HL-60/S4 treated with retinoic acid at 250 ng/mL for 4 days and 3 days (cell line): Measurements from ENCODE around the gene BTN3A1.
"Not testable (repeated sequence)": the region's sequence is repeated elsewhere in the genome, so short reads cannot be mapped to it uniquely, and the experiment has no call there.

ENCODE experiments used
- in situ Hi-C: fragments of 300-500 bp; cut with MboI; formaldehyde crosslinking; loops from 2 replicates; pipeline ENCODE4 v1.7.0; 2022; ENCODE audit warnings: low sequenced_read_pairs

The BTN3A1 gene

DNA sequence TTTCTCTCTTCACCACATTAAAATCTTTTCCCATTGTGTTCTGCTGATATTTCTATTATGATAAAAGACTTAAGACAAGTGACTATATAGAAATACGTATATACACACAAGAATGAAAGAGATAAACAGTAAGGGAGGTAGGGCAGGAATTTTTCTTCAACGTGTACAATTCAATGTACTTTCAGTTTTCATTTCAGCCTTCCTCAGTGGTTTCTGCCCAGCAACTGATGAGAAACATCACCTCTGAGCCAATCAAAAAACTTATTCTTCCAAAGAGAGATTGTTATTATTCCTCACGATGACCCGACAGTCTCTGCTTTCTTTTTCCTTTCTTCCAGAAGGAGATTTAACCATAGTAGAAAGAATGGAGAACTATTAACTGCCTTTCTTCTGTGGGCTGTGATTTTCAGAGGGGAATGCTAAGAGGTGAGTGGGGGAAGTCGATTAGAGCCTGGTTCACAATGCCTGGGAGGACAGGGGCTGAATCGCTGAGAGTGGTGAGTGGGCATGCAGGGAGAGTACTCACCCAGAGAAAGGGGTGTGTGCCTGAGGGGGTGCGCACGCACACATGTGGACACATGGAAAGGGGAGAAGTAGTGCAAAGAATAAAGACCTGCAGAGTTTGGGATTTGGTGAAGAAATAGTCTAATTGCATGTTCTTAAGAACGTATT lies at the start of gene BTN3A1:
Gene BTN3A1 (plus strand): TSS at position 289 of the 672 bp plus-strand sequence. CDS start 3,289 bp downstream, outside the sequence.
- in situ Hi-C loops, result no loop called here

DNA sequence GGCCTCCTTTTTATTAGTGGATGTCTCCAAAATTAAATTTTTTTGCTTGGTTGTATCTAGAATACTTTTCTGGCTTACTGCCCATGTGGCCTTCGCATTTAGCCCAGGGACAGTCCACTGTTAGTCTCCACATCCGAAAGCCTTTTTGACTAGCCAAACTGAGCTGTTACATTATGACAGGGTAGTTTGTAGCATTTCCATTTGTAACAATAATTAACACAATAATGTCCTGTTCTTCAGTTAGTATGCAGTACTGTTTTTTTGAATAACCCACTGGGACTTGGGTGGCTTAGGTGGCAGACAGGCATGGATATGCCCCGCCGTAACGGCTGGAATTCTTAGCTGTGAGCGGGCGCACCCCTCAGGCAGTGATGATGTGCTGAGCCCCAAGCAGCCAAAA lies 49.8 kb upstream of the BTN3A1 start:
- in situ Hi-C loops, result no loop called here

DNA sequence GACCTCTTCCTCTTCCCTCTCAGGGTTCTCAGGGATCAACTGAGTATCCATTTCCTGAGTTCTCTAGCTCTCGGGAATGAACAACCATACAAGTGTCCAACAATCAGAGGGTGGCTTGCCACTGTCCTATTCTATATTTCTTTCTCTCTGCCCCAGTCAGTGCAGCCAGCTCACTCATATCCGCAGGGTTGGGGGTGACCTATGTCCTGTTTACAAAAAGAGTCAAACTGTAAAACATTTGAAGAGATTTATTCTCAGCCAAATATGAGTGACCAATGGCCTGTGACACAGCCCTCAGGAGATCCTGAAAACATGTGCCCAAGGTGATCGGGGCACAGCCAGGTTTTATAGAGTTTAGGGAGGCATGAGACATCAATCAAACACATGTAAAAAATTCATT lies 47.9 kb upstream of the BTN3A1 start:
- in situ Hi-C loops, result no loop called here

DNA sequence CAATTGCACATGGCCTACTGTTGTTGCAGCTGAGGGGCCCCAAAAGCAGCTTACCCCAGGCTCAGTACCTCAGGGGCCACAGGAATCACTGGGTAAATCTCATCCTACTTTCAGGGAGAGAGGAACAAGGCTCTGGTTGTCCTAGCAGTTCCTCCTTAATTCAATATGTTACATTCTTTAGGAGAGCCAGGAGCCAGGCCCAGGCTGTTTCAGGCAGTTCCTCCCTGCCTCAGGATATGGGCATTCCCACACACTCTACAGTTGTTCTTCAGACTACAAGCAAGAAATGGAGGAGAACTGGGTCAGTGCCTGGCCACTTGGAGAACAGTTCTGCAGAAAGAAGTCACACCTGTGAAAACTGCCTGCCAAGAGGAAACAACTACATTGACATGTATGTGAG lies 46.7 kb upstream of the BTN3A1 start:
- in situ Hi-C loops, result no loop called here

DNA sequence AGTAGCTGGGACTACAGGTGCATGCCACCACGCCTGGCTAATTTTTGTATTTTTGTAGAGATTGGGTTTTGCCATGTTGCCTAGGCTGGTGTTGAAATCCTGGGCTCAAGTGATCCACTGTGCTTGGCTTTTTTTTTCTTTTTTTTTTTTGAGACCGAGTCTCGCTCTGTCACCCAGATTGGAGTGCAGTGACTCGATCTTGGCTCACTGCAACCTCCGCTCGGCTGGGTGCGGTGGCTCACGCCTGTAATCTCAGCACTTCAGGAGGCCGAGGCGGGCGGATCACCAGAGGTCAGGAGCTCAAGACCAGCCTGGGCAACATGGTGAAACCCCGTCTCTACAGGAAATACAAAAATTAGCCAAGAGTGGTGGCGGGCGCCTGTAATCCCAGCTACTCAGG lies 44.5 kb upstream of the BTN3A1 start:
- in situ Hi-C loops, result not testable (repeated sequence)

DNA sequence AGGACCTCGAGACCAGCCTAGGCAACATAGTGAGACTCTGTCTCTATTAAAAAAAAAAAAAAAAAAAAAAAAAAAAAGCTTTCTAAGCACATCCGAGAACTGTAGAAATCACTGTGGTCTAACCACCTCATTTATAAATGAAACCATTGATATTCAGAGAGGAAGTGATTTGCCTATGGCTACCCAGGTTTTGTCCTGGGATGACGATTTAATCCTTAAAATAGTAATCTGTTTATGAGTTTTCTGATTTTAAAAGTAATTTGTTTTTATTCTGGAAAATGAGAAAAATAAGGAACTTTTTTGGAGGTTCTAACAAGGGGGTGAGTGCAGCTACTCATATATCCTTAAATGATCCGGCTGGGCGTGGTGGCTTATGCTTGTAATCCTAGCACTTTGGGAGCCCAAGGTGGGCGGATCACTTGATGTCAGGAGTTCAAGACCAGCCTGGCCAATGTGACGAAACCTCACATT lies 43.5 kb upstream of the BTN3A1 start:
- in situ Hi-C loops, result no loop called here

DNA sequence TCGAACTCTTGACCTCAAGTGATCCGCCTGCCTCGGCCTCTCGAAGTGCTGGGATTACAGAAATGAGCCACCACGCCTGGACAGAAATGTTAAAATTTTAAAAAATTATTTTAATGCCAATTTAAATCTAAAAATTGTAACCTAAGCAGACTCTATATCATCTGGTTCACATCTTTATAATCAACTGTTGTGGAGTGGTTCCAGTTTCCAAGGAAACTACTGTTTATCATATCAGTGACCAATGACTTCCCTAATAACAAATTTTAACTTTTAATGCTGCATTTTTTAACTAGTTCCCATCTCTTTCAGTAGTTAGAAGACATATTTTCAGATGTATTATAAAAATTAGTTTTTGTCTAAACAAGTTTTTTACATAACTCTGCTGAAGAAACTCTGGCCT lies 42.3 kb upstream of the BTN3A1 start:
- in situ Hi-C loops, result no loop called here

DNA sequence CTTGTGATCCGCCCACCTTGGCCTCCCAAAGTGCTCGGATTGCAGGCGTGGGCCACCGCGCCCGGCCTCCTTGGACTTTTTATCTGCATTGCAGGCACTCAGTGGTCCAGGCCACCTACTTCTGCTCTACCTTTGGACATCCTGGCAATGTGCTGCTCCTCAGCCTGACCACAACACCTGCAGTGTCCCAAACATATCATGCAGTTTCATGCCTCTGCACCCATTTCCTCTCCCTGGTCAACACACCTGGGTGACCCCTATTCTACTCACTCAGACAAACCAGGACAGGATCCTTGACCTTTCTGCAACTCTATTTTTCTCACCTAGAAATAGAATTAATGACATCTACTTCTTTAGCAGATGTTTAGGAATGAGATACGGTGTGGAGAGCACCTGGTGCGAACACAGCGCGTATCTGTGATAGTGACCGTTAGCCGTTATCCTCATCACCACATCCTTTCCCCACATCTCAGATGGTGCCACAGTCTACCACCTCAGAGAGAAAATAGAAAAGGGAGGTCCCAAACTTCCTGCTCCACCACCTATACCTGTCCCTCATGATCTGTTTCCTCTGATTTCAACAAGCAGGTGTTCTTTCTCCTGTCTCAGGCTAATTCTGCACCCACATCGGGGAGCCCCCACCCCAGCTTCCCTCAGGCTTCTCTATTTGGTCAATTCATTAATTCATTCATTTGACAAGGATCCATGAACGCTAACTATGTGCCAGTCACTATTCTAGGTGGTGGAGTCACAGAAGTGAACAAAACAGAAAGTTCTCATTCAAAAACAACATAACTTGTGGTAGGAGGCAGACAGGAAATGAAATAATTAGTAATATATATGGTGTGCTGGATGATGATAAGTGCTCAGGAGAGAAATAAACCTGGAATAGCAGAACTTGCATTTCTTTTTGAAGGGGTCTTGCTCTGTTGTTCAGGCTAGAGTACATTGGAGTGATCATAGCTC lies 41.3 kb upstream of the BTN3A1 start:
- in situ Hi-C loops, result no loop called here

DNA sequence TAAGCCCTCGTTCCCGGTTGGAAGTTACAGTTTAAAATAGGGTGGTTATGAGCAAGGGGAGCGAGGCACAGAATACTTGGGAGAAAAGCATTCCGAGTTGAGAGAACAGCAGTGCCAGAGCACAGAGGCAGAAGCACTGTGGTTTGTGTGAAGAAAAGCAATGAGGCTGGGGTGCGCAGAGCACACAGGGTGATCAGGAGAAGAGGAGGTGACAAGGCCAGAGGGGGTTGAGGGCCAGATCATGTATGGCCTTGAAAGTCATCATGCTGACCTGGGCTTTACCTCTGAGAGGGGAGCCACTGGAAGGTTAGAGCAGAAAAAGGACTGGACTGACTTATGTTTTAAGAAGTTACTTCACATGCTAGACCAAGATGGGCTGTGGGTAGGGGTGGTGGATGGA lies 40.5 kb upstream of the BTN3A1 start:
- in situ Hi-C loops, result no loop called here

DNA sequence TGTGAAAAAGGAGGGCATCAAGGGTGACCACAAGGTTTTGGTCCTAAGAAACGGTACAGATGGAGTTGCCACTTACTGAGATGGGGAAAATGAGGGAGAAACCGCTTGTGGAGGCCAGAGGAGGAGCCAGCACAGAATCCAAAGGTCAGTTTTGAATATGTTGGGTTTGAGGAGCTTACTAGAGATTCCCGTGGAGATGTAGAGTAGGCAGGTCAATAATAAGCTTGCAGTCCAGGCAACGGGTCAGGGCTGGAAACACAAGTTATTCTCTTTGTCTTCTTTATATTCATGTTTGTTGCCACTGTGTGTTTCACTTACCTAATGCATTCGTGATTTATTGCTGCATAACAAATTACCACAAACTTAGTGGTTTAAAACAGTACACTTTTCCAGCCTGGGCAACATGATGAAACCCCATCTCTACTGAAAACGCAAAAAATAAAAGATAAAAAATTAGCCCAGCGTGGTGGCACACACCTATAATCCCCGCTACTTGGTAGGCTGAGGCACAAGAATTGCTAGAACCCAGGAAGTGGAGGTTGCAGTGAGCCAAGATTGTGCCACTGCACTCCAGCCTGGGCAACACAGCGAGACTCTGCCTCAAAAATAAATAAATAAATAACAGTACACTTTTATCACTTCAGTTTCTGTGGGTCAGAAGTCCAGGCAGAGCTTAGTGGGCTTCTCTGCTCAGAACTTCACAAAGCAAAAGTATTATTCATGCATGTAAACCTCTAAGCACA lies 39.8 kb upstream of the BTN3A1 start:
- in situ Hi-C loops, result no loop called here

DNA sequence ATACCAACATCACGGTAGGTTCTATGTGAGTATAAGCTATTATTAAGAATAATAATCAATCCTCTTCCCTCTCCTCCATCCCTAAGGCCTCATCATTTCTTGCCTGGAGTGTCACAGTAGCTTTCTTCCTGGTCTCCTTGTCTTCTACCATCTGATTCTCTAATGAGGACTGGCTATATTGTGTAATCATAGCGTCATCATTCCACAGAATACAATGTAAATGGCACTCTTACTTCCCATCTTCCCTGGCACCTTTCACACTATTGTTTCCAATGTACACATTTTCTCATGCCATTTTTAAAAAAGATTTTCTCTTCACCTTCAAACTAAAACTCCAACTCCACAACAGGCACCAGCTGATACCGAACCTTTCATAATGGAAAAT lies 39.2 kb upstream of the BTN3A1 start:
- in situ Hi-C loops, result no loop called here

DNA sequence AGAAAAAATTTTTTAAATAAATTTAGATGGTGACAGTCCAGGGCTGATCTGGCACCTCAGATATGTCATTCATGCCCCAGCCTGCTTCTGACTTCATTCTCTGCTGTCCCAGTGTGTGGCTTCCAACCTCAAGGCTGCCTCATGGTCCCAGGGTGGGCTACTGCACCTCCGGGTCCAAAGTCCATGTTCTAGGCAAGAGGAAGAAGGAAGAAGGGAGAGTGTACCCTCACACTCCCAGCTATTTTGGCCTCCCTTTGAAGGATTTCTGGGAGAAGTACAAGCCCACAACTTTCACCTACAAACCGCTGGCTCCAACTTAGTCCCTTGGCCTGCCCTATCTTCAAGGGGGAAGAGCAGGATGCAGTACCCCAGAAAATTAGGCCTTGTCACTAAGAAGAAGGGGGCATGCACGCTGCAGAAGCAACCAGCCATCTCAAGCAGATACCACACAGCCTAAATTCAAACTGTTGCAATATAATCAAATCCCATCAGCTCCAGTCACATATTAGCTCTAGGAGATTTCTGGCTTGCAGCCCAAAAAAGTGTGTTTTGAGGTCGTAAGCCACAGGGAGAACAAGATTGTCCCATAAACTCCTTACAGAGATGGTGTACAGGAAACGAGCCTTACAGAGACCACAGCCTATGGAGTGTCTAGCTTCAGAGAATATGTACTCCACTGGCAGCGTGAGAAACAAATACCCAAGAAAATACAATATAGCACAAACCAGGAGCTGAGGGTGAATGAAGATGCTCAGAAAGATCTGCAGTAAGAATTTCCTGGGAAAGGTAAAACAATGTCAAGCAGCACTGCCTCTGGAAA lies 38.0 kb upstream of the BTN3A1 start:
- in situ Hi-C loops, result no loop called here

DNA sequence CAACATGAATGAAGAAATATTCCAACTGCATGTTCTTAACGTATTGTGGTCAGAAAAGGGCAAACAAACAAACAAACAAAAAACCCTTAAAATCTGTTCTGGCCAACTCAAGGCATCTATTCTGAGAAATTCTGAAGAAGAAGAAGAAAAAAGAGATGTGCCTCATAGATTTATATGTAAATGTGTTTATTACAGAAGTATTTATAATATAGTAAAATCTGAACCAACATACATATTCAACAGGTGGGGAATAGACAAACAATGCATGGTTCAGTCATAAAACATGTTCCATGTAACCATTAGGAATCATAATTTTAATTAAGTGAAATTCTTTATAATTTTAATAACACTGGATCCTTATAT lies 36.5 kb upstream of the BTN3A1 start:
- in situ Hi-C loops, result no loop called here

DNA sequence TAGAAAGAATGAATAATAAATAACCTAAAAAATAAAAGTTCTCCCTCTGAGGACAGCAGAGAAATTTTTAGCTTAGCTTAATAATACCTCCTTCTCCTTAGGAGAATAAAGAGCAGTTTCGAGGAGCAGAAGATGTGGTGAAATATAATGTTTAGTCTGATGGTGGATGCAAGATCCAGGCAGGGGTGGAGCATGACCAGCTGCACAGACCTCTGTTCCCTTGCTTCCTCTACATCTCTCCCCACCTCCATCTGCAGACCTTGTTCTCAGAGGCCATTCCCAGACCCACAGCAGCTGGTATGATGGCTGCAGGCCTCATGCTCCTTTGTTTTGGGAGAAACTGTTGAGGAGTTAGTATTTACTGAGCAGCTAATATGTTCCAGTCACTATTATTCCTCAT lies 35.6 kb upstream of the BTN3A1 start:
- in situ Hi-C loops, result no loop called here

DNA sequence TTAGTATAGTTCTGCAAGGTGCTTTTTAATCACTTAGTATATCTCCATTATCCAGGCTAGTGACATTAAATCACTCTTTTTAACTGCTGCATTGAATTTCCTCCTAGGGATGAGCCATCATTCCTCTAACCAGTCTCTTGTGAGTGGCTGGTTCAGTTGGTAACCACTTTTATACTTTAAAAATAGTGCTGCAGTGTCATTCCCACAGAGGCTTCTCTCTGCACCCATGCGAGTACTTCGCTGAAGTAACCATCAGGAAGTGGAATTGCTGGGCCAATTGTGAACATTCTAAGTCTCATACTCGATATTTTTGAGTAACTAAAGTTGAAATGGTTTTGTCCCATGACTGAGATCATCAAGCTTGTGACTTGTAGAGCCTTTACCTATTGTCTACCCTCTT lies 35.0 kb upstream of the BTN3A1 start:
- in situ Hi-C loops, result no loop called here

DNA sequence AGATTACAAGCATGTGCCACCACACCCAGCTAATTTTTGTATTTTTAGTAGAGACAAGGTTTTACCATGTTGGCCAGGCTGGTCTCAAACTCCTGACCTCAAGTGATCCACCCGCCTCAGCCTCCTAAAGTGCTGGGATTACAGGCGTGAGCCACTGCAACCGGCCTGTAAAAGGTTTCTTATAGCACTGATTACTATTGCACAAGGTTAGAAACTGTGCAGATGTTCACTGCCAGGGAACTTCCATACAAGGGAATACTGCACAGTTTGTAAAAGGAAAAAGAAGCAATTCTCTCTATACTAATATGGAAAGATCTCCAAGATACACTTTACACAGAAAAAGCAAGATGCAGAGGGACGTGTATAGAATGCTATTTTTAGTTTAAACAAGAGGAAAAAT lies 30.3 kb upstream of the BTN3A1 start:
- in situ Hi-C loops, result not testable (repeated sequence)

DNA sequence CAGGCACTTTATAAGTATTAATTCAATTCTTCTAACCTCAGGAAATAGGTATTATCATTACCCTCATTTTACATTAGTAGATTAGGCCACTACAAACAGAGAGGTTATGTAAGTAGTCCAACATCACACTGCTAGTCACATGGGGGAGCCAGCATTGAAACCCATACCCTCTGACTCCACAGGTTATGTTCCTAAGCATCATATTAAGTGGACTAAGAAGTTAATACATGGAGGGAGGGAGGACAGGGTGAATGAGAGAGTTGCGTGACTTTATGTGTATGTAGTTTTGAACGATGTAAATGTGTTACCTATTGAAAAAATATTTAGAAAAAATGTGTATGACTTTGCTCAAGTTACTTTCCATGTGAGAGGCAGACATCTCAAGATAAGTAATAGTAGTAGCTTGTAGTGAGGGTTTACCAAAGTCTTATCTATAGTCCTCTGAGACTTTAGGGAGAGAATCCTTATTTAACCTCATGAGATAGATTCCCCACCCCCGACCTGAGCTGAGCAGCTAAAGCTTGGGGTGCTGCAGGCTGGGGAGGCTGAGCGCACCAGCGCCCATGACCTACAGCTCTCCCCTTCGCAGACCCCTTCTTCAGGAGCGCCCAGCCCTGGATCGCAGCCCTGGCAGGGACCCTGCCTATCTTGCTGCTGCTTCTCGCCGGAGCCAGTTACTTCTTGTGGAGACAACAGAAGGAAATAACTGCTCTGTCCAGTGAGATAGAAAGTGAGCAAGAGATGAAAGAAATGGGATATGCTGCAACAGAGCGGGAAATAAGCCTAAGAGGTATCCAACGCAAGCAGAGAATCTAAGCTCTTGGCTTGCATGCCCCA lies 29.5 kb upstream of the BTN3A1 start:
- in situ Hi-C loops, result no loop called here

DNA sequence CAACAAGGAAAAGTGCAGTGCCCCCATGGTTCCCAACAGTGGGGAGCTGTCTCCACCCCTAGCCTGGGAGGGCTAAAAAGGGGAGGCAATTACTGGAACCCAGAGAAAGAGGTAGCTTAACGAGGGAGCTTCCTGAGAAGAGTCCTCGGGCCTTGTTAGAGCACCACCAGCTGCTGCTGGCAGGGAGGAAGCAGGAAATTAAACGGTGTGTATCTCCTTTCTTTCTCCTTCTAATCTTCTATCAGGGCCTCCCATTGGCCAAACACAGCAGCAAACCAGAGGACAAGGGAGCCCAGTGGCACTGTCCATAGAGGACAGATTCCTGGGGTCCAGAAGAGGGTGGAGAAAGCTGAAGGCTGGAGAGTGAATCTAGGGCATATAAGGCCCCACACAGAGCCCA lies 26.8 kb upstream of the BTN3A1 start:
- in situ Hi-C loops, result no loop called here

DNA sequence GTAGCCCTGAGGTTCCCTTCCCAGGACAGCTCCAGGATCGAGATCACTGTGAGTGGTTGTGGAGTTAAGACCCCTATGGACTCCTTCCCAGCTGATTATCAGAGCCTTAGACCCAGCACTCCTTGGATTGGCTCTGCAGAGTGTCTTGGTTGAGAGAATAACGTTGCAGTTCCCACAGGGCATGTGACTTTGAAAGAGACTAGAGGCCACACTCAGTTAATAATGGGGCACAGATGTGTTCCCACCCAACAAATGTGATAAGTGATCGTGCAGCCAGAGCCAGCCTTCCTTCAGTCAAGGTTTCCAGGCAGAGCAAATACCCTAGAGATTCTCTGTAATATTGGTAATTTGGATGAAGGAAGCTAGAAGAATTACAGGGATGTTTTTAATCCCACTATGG lies 24.4 kb upstream of the BTN3A1 start:
- in situ Hi-C loops, result no loop called here

DNA sequence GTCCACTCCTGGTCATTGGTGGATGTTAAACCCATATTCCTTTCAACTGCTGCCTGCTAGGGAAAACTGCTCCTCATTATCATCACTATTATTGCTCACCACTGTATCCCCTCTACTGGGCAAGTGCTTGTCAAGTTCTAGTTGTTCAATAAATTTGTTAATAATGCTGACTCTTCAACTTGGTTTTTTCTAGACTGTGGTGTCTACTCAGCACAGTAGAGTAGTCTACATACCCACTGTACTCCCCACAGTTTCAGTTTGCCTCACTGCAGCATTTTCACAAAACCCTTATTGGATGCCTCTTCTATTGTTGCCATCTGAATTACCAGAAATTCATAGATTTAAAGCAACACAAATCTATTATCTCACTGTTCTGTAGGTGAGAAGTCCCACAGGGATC lies 23.9 kb upstream of the BTN3A1 start:
- in situ Hi-C loops, result not testable (repeated sequence)
